K562 (cell line): ENCODE measurements around the gene AHI1. TPM values are rescaled to one million over a fixed set of nuclear protein-coding genes. Genes with fewer than 3 reads are reported as not detected.

Source experiments
- ADNP ChIP-seq: fragments of 200-800 bp; sonication (Bioruptor generic); IDR thresholded peaks from 2 replicates; pipeline ENCODE4 v1.6.1; 2016; ENCODE audit warnings: missing genetic modification characterization, missing compliant biosample characterization
- CUX1 ChIP-seq: fragments of 200-800 bp; sonication (Bioruptor generic); IDR thresholded peaks from 2 replicates; pipeline ENCODE4 v1.6.1; 2016; ENCODE audit warnings: missing genetic modification characterization, missing compliant biosample characterization
- DNMT1 ChIP-seq: fragments of 450-650 bp; IDR thresholded peaks from 2 replicates; pipeline ENCODE4 v1.6.1; 2016; ENCODE audit warnings: antibody characterized with exemption, mild to moderate bottlenecking
- HDGF ChIP-seq: fragments of 450-650 bp; IDR thresholded peaks from 2 replicates; pipeline ENCODE4 v1.6.1; 2016
- NFRKB ChIP-seq: fragments of 450-650 bp; IDR thresholded peaks from 2 replicates; pipeline ENCODE4 v1.6.1; 2016; ENCODE audit warnings: low read depth
- TEAD4 ChIP-seq, 2 experiments: sonication (generic) in 1 of 2; formaldehyde crosslinking in 1 of 2; IDR thresholded peaks; 2 replicates each; pipeline versions ENCODE4 v1.6.1 to v1.8.0; 2012 to 2022; ENCODE audit warnings: borderline replicate concordance in 1 of 2, inconsistent platforms in 1 of 2, low read length in 1 of 2, mild to moderate bottlenecking in 1 of 2, missing genetic modification reagents in 1 of 2
- ZNF639 ChIP-seq, 2 experiments: fragments of 200-800 bp in 1 of 2; sonication (Bioruptor generic) in 1 of 2; sonication (generic) in 1 of 2; formaldehyde crosslinking in 1 of 2; IDR thresholded peaks in 1 of 2; conservative IDR thresholded peaks in 1 of 2; 2 replicates each; pipeline versions ENCODE4 v1.5.0 to v1.6.1; 2016 to 2020; ENCODE audit warnings: missing compliant biosample characterization in 1 of 2, missing genetic modification characterization in 1 of 2, missing genetic modification reagents in 1 of 2
- polyA plus RNA-seq, 8 experiments: library from polyadenylated mRNA; depleted of rRNA in 4 of 8; stranded (reverse) in 5 of 8; unstranded in 3 of 8; fragments of >200 nt; fragmentation: Nextera tagmentation in 2 of 8; fragmentation: Illumina TruSeq in 1 of 8; extraction: Ambion mirVana in 2 of 8; extraction: Trizol in 1 of 8; gene quantifications; 2 replicates each; pipeline versions ENCODE4 v1.2.1 to v1.2.3, GENCODE V29; 2011 to 2014; ENCODE audit warnings: inconsistent platforms in 1 of 8, missing spikeins in 1 of 8
- total RNA-seq, 7 experiments: library from RNA; depleted of rRNA in 6 of 7; stranded (reverse); fragments of >200 nt in 6 of 7; fragmentation: Illumina TruSeq in 2 of 7; extraction: Trizol in 2 of 7; gene quantifications; 2 replicates each; pipeline versions ENCODE4 v1.2.1 to v1.2.3, GENCODE V29; 2011 to 2021; ENCODE audit warnings: low replicate concordance in 1 of 7
- TF ChIP-seq, protein P1 (sequence below), 2 experiments: fragments of 450-650 bp in 1 of 2; sonication (generic) in 1 of 2; formaldehyde crosslinking in 1 of 2; IDR thresholded peaks; 2 replicates each; pipeline versions ENCODE4 v1.7.1 to v1.9.0; 2016 to 2022; ENCODE audit warnings: inconsistent platforms in 1 of 2, mild to moderate bottlenecking in 1 of 2, missing genetic modification reagents in 1 of 2

AHI1 gene
- total and polyA plus RNA-seq, 9 of the 15 experiments (the other 6 are each of a cell fraction or from before 2014, with no cell fraction given), result 24.7 to 54.9 (median 32.2) TPM

DNA sequence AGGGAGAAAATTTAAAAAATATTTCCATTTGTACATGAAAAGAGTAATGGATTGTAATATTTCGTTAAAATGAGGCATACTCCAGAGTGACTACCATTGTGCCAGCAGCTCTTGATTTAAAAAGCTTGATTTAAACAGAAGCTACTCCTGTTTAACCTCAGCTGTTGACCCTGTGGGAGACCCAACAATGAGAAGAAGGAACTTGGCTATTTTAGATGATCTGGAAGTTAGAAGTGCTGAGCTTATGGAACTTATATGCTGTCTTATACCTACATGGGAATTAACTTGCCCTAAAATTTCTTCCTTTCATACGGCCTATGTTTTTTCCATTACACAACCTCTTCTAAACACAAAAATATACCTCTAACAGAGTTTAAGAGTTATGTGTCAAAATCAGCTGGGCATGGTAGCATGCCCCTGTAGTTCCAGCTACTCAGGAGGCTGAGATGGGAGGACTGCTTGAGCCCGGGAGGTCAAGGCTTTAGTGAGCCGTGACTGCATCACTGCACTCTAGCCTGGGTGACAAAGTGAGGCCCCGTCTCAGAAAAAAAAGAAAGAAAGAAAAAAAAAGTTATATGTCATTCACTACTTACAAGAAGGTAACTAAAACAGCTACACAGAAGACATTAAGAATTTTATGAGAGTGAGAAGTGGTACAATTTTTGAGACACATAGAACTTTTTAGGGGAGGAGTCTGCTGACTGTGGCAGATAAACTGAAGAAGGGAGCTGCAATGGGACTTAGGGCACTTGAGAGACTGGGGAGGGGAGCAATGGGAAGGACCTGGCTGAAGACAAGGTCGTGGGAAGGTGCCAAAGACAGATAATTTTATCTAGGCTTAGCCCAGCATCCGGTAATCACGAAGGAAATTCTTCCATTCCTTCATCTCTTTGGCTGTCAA is 176.6 kb downstream of the AHI1 start (continued):
- TF ChIP-seq CUX1 (0 out of 2 replicates have a peak, but pooled peaks have one; percentile 26), DNMT1 (peak; percentile 72; the same call in 1 of the 2 replicates), ZNF639 (CRISPR knock-in tag; conservative IDR thresholded peaks at IDR 0.05 in 1 of 2, IDR thresholded peaks at IDR 0.05 in 1 of 2) (peak in 1 of 2 experiments; percentile 74; a peak in 2 of 4 replicates), HDGF (0 out of 2 replicates have a peak, but pooled peaks have one; percentile 59), ADNP (tag) (no peak), TEAD4 (IDR thresholded peaks at IDR 0.05; ENCODE audit: low read length) (peak; percentile 96), TEAD4 (CRISPR knock-in tag; IDR thresholded peaks at IDR 0.05; ENCODE audit: borderline replicate concordance) (no peak), NFRKB (peak; percentile 64)
- TF ChIP-seq, protein P1, sequence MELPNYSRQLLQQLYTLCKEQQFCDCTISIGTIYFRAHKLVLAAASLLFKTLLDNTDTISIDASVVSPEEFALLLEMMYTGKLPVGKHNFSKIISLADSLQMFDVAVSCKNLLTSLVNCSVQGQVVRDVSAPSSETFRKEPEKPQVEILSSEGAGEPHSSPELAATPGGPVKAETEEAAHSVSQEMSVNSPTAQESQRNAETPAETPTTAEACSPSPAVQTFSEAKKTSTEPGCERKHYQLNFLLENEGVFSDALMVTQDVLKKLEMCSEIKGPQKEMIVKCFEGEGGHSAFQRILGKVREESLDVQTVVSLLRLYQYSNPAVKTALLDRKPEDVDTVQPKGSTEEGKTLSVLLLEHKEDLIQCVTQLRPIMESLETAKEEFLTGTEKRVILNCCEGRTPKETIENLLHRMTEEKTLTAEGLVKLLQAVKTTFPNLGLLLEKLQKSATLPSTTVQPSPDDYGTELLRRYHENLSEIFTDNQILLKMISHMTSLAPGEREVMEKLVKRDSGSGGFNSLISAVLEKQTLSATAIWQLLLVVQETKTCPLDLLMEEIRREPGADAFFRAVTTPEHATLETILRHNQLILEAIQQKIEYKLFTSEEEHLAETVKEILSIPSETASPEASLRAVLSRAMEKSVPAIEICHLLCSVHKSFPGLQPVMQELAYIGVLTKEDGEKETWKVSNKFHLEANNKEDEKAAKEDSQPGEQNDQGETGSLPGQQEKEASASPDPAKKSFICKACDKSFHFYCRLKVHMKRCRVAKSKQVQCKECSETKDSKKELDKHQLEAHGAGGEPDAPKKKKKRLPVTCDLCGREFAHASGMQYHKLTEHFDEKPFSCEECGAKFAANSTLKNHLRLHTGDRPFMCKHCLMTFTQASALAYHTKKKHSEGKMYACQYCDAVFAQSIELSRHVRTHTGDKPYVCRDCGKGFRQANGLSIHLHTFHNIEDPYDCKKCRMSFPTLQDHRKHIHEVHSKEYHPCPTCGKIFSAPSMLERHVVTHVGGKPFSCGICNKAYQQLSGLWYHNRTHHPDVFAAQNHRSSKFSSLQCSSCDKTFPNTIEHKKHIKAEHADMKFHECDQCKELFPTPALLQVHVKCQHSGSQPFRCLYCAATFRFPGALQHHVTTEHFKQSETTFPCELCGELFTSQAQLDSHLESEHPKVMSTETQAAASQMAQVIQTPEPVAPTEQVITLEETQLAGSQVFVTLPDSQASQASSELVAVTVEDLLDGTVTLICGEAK (IDR thresholded peaks at IDR 0.05), result peak; percentile 35; the same call in 1 of the 2 replicates
- TF ChIP-seq, protein P1 (CRISPR knock-in tag; IDR thresholded peaks at IDR 0.05), result no peak
